Smooth muscle cell of bladder (primary cell): Measurements from ENCODE around the gene TAAR5. TPM values are rescaled to one million over a fixed set of nuclear protein-coding genes. Genes with fewer than 3 reads are reported as not detected.

Experiments
- total RNA-seq: library from RNA; depleted of rRNA; stranded (reverse); fragments of >200 nt; gene quantifications from 2 replicates; pipeline ENCODE4 v1.2.3, GENCODE V29; 2014

TAAR5 gene
- total RNA-seq = not detected in 2 replicates

GRCh38 chr6:132589454-132589853, at the start of gene TAAR5:
TSS of gene TAAR5 (minus strand) at chr6:132589741. CDS start at chr6:132589686, 55 bp downstream.

DNA sequence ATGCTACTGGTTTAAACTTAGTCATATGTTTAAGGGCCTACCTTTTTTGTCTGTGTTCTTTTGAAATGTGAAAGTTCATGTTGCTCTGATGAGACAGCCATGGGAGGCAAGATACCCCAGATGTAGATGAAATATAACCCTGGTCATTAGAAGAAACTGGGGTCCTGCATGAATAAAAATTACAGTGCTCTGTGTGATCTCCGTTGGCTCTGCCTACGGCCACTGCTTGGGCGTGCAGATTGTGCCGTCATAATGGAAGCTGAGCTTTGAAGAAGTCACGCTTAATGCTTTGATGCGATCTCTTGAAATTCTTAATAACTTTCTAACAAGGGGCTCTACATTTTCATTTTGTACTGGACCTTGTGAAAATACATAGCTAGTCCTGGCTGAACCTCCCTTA, 34.6 kb upstream of the TAAR5 start, which contains the start of gene TAAR2:
TAAR2 (minus strand) TSS at position 101 of the 400 bp plus-strand sequence; CDS start at position 101, 0 bp downstream.

GRCh38 chr6:132570221-132570777, 19.2 kb downstream of the TAAR5 start, which contains the start of gene TAAR6:
TSS of gene TAAR6 (plus strand) at chr6:132570322. CDS start at chr6:132570322, 0 bp downstream.

GRCh38 chr6:132552372-132552771, 37.2 kb downstream of the TAAR5 start, which contains the start of gene TAAR8:
TSS of gene TAAR8 (plus strand) at chr6:132552672. CDS start at chr6:132552693, 21 bp downstream.

Other genes starting within 250 kb of the TAAR5 start
- gene MOXD1, start 188.3 kb downstream of the TAAR5 start, total RNA-seq = 63.3 and 78.2 TPM in 2 replicates
- gene STX7, start 76.6 kb downstream of the TAAR5 start, total RNA-seq = 17.1 and 30.2 TPM in 2 replicates
- not detected in 2 replicates for gene TAAR9, start 51.5 kb downstream of the TAAR5 start, total RNA-seq
- gene TAAR8, start 37.1 kb downstream of the TAAR5 start, total RNA-seq = not detected in 2 replicates
- gene TAAR6, start 19.4 kb downstream of the TAAR5 start, total RNA-seq = not detected in 2 replicates
- not detected in 2 replicates for gene TAAR2, start 34.5 kb upstream of the TAAR5 start, total RNA-seq
- not detected in 2 replicates for gene TAAR1, start 69.4 kb upstream of the TAAR5 start, total RNA-seq
- under 0.01 and 0.09 TPM in 2 replicates for gene VNN1, start 124.3 kb upstream of the TAAR5 start, total RNA-seq
- 0.28 TPM in 2 replicates for gene VNN2, start 168.2 kb upstream of the TAAR5 start, total RNA-seq
- gene SLC18B1, start 208.9 kb upstream of the TAAR5 start, total RNA-seq = 5.4 and 7.4 TPM in 2 replicates
- 1,562 and 2,083 TPM in 2 replicates for gene RPS12, start 224.8 kb upstream of the TAAR5 start, total RNA-seq